Measurements from ENCODE around the gene ACADM.

GRCh38 chr1:75797273-75797588 lies 72.7 kb downstream of the ACADM start:
- TF ChIP-seq POLR2AphosphoS5 (IDR thresholded peaks at IDR 0.05) (no peak), CTCF (IDR thresholded peaks at IDR 0.05) (no peak)
